Right lobe of liver (tissue), 4 donors: ENCODE data around the gene PTPRT.

Experiments
- CTCF ChIP-seq, 4 donors: fragments of 200-600 bp in 3 of 4; fragments of 450-650 bp in 1 of 4; IDR thresholded peaks; one replicate each; pipeline versions ENCODE4 v1.5.1 to v1.8.0; 2016 to 2022; ENCODE audit warnings: antibody characterized with exemption in 4 of 4, mild to moderate bottlenecking in 2 of 4
- POLR2A ChIP-seq: fragments of 450-650 bp; IDR thresholded peaks from one replicate; pipeline ENCODE4 v1.6.1; 2017; ENCODE audit warnings: antibody characterized with exemption, mild to moderate bottlenecking
- donor health status: DM: no; HTN: no; CAD: no.
- donor health status: DM: no; HTN: no; CAD: no.
- donor health status: DM: no; HTN: yes; CAD: no.

GRCh38 chr20:43190332-43190953 lies 737 bp upstream of the PTPRT start:
- TF ChIP-seq POLR2A (no peak), CTCF (IDR thresholded peaks at IDR 0.05) (no peak)
